ENCODE data around the gene PTGR3. TPM values are rescaled to one million over a fixed set of nuclear protein-coding genes. Genes with fewer than 3 reads are reported as not detected.

PTGR3 gene
- total and polyA plus RNA-seq, 4 donors: 14.3 to 48.2 (median 36.2) TPM

DNA sequence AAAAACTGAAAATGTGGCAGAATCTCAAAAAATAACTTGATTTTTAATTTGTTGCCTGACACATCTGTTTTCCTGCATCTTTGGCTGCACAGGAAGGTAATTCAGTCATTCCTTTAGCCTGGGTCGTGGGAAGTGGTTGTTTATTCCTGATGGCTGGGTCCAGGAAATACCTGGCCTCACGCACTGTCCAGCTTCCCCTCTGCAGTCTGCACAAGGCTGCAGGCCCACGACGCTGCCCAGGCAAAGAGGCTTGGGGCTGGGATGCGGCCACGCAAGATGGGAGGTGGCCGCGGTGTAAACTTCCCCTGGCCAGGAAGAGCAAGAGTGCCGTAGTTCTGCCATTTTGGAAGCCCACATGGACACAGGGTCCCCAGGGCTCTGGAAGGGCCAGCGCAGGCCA is 29.8 kb upstream of the PTGR3 start:
- no peaks in the 10 kb centered on the region for H3K9me3 ChIP-seq (ENCODE audit: control insufficient read depth, insufficient read depth, low read length)
- WGBS (ENCODE audit: insufficient coverage): 90% methylated on average over 10 of the region's 10 CpGs
- peaks cover 21% of the 10 kb centered on the region for H3K4me1 ChIP-seq (ENCODE audit: control insufficient read depth, insufficient read depth, low read length)
- no peaks in the 10 kb centered on the region for H3K27me3 ChIP-seq (ENCODE audit: control insufficient read depth, insufficient read depth, low read length)
- H3K36me3 ChIP-seq (ENCODE audit: control insufficient read depth, insufficient read depth, low read length): peaks cover 15% of the 10 kb centered on the region
- no peak overlapping the region for H3K4me3 ChIP-seq (ENCODE audit: low read depth, low read length)
- DNase-seq (ENCODE audit: low read depth in 4 of 6, low spot score in 6 of 6): no peak
- H3K27ac ChIP-seq (ENCODE audit: low read depth, low read length): no peak overlapping the region

- H3K36me3 ChIP-seq (ENCODE audit: control insufficient read depth, insufficient read depth, low read length): peaks cover 15% of the 10 kb centered on the region
- no peaks in the 10 kb centered on the region for H3K9me3 ChIP-seq (ENCODE audit: control insufficient read depth, insufficient read depth, low read length)
- no peak overlapping the region for H3K27ac ChIP-seq (ENCODE audit: low read depth, low read length)
- H3K4me3 ChIP-seq (ENCODE audit: low read depth, low read length): no peak overlapping the region
- no peaks in the 10 kb centered on the region for H3K27me3 ChIP-seq (ENCODE audit: control insufficient read depth, insufficient read depth, low read length)
- no peak for DNase-seq (ENCODE audit: low read depth in 4 of 6, low spot score in 6 of 6)
- peaks cover 24% of the 10 kb centered on the region for H3K4me1 ChIP-seq (ENCODE audit: control insufficient read depth, insufficient read depth, low read length)
- WGBS (ENCODE audit: insufficient coverage): 86% methylated on average over 13 of the region's 13 CpGs
These were observed 29.2 kb upstream of the PTGR3 start for GRCh38 chr18:75238100-75238499.

- 98% methylated on average over 9 of the region's 13 CpGs for WGBS (ENCODE audit: insufficient coverage)
- H3K36me3 ChIP-seq (ENCODE audit: control insufficient read depth, insufficient read depth, low read length): peaks cover 13% of the 10 kb centered on the region
- H3K27ac ChIP-seq (ENCODE audit: low read depth, low read length): no peak overlapping the region
- H3K4me3 ChIP-seq (ENCODE audit: low read depth, low read length): no peak overlapping the region
- peaks cover 26% of the 10 kb centered on the region for H3K4me1 ChIP-seq (ENCODE audit: control insufficient read depth, insufficient read depth, low read length)
- H3K9me3 ChIP-seq (ENCODE audit: control insufficient read depth, insufficient read depth, low read length): no peaks in the 10 kb centered on the region
- H3K27me3 ChIP-seq (ENCODE audit: control insufficient read depth, insufficient read depth, low read length): no peaks in the 10 kb centered on the region
- no peak for DNase-seq (ENCODE audit: low read depth in 4 of 6, low spot score in 6 of 6)
These were observed 27.0 kb upstream of the PTGR3 start for GRCh38 chr18:75235896-75236295.

GRCh38 chr18:75234901-75235300 is 26.0 kb upstream of the PTGR3 start:
- 81% methylated on average over 4 of the region's 12 CpGs for WGBS (ENCODE audit: insufficient coverage)

DNA sequence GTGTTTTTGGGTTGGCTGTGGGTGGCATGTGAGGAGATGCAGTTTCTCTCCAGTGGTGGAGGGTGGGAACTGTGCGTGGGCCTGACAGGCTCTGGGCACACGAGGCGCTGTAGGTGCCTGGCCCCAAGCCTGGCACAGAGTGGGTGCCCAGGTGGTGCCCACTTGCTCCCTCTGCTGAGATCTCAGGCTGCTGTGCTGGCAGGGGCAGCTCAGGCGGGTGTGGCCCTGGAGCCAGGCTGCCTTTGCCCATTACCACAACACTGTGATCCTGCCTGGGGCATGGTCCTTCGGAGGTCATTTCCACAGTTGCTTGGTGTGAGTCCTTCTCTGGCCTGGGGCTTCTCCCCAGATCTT is 22.1 kb upstream of the PTGR3 start:
- Histone ChIP-seq H3K27me3 (ENCODE audit: control insufficient read depth, insufficient read depth, low read length) (no peaks in the 10 kb centered on the region), H3K4me1 (ENCODE audit: control insufficient read depth, insufficient read depth, low read length) (peaks cover 41% of the 10 kb centered on the region), H3K27ac (ENCODE audit: low read depth, low read length) (no peak overlapping the region), H3K9me3 (ENCODE audit: control insufficient read depth, insufficient read depth, low read length) (no peaks in the 10 kb centered on the region), H3K4me3 (ENCODE audit: low read depth, low read length) (no peak overlapping the region), H3K36me3 (ENCODE audit: control insufficient read depth, insufficient read depth, low read length) (peaks cover 11% of the 10 kb centered on the region)
- WGBS (ENCODE audit: insufficient coverage): 91% methylated on average over 4 of the region's 5 CpGs
- DNase-seq (ENCODE audit: low read depth in 4 of 6, low spot score in 6 of 6): peak in 1 of 6 donors; percentile 2

More at GRCh38 chr18:75234901-75235300, 26.0 kb upstream of the PTGR3 start:
- peaks cover 25% of the 10 kb centered on the region for H3K4me1 ChIP-seq (ENCODE audit: control insufficient read depth, insufficient read depth, low read length)
- H3K27me3 ChIP-seq (ENCODE audit: control insufficient read depth, insufficient read depth, low read length): no peaks in the 10 kb centered on the region
- peak in 1 of 6 donors; percentile 24 for DNase-seq (ENCODE audit: low read depth in 4 of 6, low spot score in 6 of 6)
- peaks cover 14% of the 10 kb centered on the region for H3K36me3 ChIP-seq (ENCODE audit: control insufficient read depth, insufficient read depth, low read length)
- no peaks in the 10 kb centered on the region for H3K9me3 ChIP-seq (ENCODE audit: control insufficient read depth, insufficient read depth, low read length)
- no peak overlapping the region for H3K4me3 ChIP-seq (ENCODE audit: low read depth, low read length)
- H3K27ac ChIP-seq (ENCODE audit: low read depth, low read length): no peak overlapping the region

- no peaks in the 10 kb centered on the region for H3K9me3 ChIP-seq (ENCODE audit: control insufficient read depth, insufficient read depth, low read length)
- H3K27ac ChIP-seq (ENCODE audit: low read depth, low read length): no peak overlapping the region
- no peaks in the 10 kb centered on the region for H3K27me3 ChIP-seq (ENCODE audit: control insufficient read depth, insufficient read depth, low read length)
- no peak for DNase-seq (ENCODE audit: low read depth in 4 of 6, low spot score in 6 of 6)
- H3K4me3 ChIP-seq (ENCODE audit: low read depth, low read length): no peak overlapping the region
- H3K4me1 ChIP-seq (ENCODE audit: control insufficient read depth, insufficient read depth, low read length): peaks cover 44% of the 10 kb centered on the region
- 80% methylated on average over 7 of the region's 17 CpGs for WGBS (ENCODE audit: insufficient coverage)
- H3K36me3 ChIP-seq (ENCODE audit: control insufficient read depth, insufficient read depth, low read length): peaks cover 6% of the 10 kb centered on the region
These were observed 21.5 kb upstream of the PTGR3 start for GRCh38 chr18:75230163-75231052.

GRCh38 chr18:75229437-75229836 is 20.5 kb upstream of the PTGR3 start:
- H3K36me3 ChIP-seq (ENCODE audit: control insufficient read depth, insufficient read depth, low read length): peaks cover 6% of the 10 kb centered on the region
- H3K9me3 ChIP-seq (ENCODE audit: control insufficient read depth, insufficient read depth, low read length): no peaks in the 10 kb centered on the region
- WGBS (ENCODE audit: insufficient coverage): 78% methylated on average over 3 of the region's 8 CpGs
- H3K27ac ChIP-seq (ENCODE audit: low read depth, low read length): peak overlapping the region; percentile 0
- no peaks in the 10 kb centered on the region for H3K27me3 ChIP-seq (ENCODE audit: control insufficient read depth, insufficient read depth, low read length)
- peaks cover 53% of the 10 kb centered on the region for H3K4me1 ChIP-seq (ENCODE audit: control insufficient read depth, insufficient read depth, low read length)
- H3K4me3 ChIP-seq (ENCODE audit: low read depth, low read length): no peak overlapping the region
- no peak for DNase-seq (ENCODE audit: low read depth in 4 of 6, low spot score in 6 of 6)

DNA sequence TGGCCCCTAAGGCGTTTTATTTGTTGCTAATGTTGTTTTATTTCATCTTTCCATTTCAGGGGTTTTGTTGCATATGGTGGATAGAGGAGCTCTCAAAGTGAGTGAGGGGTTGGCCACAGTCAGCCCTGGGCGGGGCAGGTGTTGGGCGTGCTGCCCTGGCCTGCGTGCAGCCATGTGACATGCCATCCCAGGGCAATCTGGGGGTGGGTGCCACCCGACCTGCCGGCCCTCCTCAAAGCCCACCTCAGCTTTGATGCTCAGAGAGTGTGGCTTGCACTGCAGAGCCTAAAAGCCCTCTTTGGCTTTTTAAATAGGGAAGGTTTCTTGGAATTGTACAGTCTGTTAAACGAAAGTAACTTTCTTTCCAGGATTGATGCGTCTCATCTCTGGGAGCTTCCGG is 20.0 kb upstream of the PTGR3 start:
- H3K36me3 ChIP-seq (ENCODE audit: control insufficient read depth, insufficient read depth, low read length): peaks cover 6% of the 10 kb centered on the region
- no peaks in the 10 kb centered on the region for H3K9me3 ChIP-seq (ENCODE audit: control insufficient read depth, insufficient read depth, low read length)
- H3K27me3 ChIP-seq (ENCODE audit: control insufficient read depth, insufficient read depth, low read length): no peaks in the 10 kb centered on the region
- no peak overlapping the region for H3K4me3 ChIP-seq (ENCODE audit: low read depth, low read length)
- H3K4me1 ChIP-seq (ENCODE audit: control insufficient read depth, insufficient read depth, low read length): peaks cover 51% of the 10 kb centered on the region
- DNase-seq (ENCODE audit: low read depth in 4 of 6, low spot score in 6 of 6): no peak
- 77% methylated on average over 8 of the region's 9 CpGs for WGBS (ENCODE audit: insufficient coverage)
- H3K27ac ChIP-seq (ENCODE audit: low read depth, low read length): peak overlapping the region; percentile 0

GRCh38 chr18:75227535-75228296 is 18.8 kb upstream of the PTGR3 start:
- peaks cover 48% of the 10 kb centered on the region for H3K4me1 ChIP-seq (ENCODE audit: control insufficient read depth, insufficient read depth, low read length)
- H3K4me3 ChIP-seq (ENCODE audit: low read depth, low read length): no peak overlapping the region
- WGBS (ENCODE audit: insufficient coverage): 22% methylated on average over 6 of the region's 11 CpGs
- no peaks in the 10 kb centered on the region for H3K27me3 ChIP-seq (ENCODE audit: control insufficient read depth, insufficient read depth, low read length)
- DNase-seq (ENCODE audit: low read depth in 4 of 6, low spot score in 6 of 6): peak in 2 of 6 donors; percentile 16 to 65
- peaks cover 6% of the 10 kb centered on the region for H3K36me3 ChIP-seq (ENCODE audit: control insufficient read depth, insufficient read depth, low read length)
- H3K27ac ChIP-seq (ENCODE audit: low read depth, low read length): peak overlapping the region; percentile 92
- H3K9me3 ChIP-seq (ENCODE audit: control insufficient read depth, insufficient read depth, low read length): no peaks in the 10 kb centered on the region

Measured in spinal cord (tissue), 10 donors.